HUES48 (cell line): Measurements from ENCODE around the gene PRKD2.
A peak's percentile ranks its signal among the peaks of the same experiment; 100 is the strongest.

Experiments
- H3K27ac ChIP-seq: one replicate; pipeline ENCODE4 v1.7.0; 2013; ENCODE audit warnings: low read depth, low read length, inconsistent platforms
- H3K27me3 ChIP-seq: 2 replicates; pipeline ENCODE4 v1.6.1; 2013; ENCODE audit warnings: mild to moderate bottlenecking, low read length; ENCODE audit not compliant: control insufficient read depth, insufficient read depth
- H3K36me3 ChIP-seq: 2 replicates; pipeline ENCODE4 v1.6.1; 2013; ENCODE audit warnings: low read length; ENCODE audit not compliant: control insufficient read depth, insufficient read depth
- H3K4me1 ChIP-seq: 2 replicates; pipeline ENCODE4 v1.6.1; 2013; ENCODE audit warnings: mild to moderate bottlenecking, low read length; ENCODE audit not compliant: control insufficient read depth, insufficient read depth
- H3K4me3 ChIP-seq: 2 replicates; pipeline ENCODE4 v1.5.1; 2013; ENCODE audit warnings: mild to moderate bottlenecking, low read depth, low read length
- H3K9ac ChIP-seq: 2 replicates; pipeline ENCODE4 v1.6.1; 2013; ENCODE audit warnings: mild to moderate bottlenecking, low read depth, low read length, moderate library complexity
- H3K9me3 ChIP-seq: 2 replicates; pipeline ENCODE4 v1.6.1; 2013; ENCODE audit warnings: low read length; ENCODE audit not compliant: control insufficient read depth, insufficient read depth

The PRKD2 gene

GRCh38 chr19:46755077-46755852 is 38.4 kb upstream of the PRKD2 start:
- H3K36me3 ChIP-seq, result peaks cover 33% of the 10 kb centered on the region
- H3K4me3 ChIP-seq, result no peak overlapping the region
- no peaks in the 10 kb centered on the region for H3K9me3 ChIP-seq
- no peak overlapping the region for H3K27ac ChIP-seq
- 0 out of 2 replicates have a peak, but pooled peaks cover 4% of the 10 kb centered on the region for H3K4me1 ChIP-seq
- no peak overlapping the region for H3K9ac ChIP-seq
- no peaks in the 10 kb centered on the region for H3K27me3 ChIP-seq

- H3K36me3 ChIP-seq, result peaks cover 38% of the 10 kb centered on the region
- peak overlapping the region; percentile 28 for H3K27ac ChIP-seq
- no peak overlapping the region for H3K9ac ChIP-seq
- no peaks in the 10 kb centered on the region for H3K9me3 ChIP-seq
- no peaks in the 10 kb centered on the region for H3K4me1 ChIP-seq
- no peaks in the 10 kb centered on the region for H3K27me3 ChIP-seq
- H3K4me3 ChIP-seq, result no peak overlapping the region
Observed at GRCh38 chr19:46753420-46754155, 36.7 kb upstream of the PRKD2 start.

- Histone ChIP-seq H3K9me3 (no peaks in the 10 kb centered on the region), H3K27ac (no peak overlapping the region), H3K36me3 (peaks cover 21% of the 10 kb centered on the region), H3K27me3 (no peaks in the 10 kb centered on the region), H3K4me3 (no peak overlapping the region), H3K9ac (no peak overlapping the region), H3K4me1 (peaks cover 2% of the 10 kb centered on the region; the same call in 1 of the 2 replicates)
Observed at GRCh38 chr19:46748325-46749109, 31.6 kb upstream of the PRKD2 start.

- H3K9ac ChIP-seq, result peak within 1 kb of the TSS; percentile 83
- no peaks in the 10 kb centered on the region for H3K27me3 ChIP-seq
- no peaks in the 10 kb centered on the region for H3K9me3 ChIP-seq
- peak within 1 kb of the TSS; percentile 99 for H3K4me3 ChIP-seq
- H3K4me1 ChIP-seq, result peaks cover 6% of the 10 kb centered on the region
- H3K36me3 ChIP-seq, result peaks cover 19% of the 10 kb centered on the region
- peak within 1 kb of the TSS; percentile 91 for H3K27ac ChIP-seq
Observed at GRCh38 chr19:46746281-46747057, 29.6 kb upstream of the PRKD2 start, which contains the start of gene STRN4. STRN4 (minus strand) TSS chr19:46746450; CDS start chr19:46746430, 20 bp downstream.

GRCh38 chr19:46745521-46746280 is 28.8 kb upstream of the PRKD2 start, which contains the start of gene FKRP:
FKRP (plus strand) TSS chr19:46746057; CDS start chr19:46755451, 9,394 bp downstream.
- Histone ChIP-seq H3K27ac (peak within 1 kb of the TSS; percentile 91), H3K27me3 (no peaks in the 10 kb centered on the region), H3K4me3 (peak within 1 kb of the TSS; percentile 99), H3K4me1 (peaks cover 9% of the 10 kb centered on the region), H3K9me3 (no peaks in the 10 kb centered on the region), H3K36me3 (peaks cover 15% of the 10 kb centered on the region), H3K9ac (peak within 1 kb of the TSS; percentile 83)

GRCh38 chr19:46745030-46745429 is 28.1 kb upstream of the PRKD2 start:
- Histone ChIP-seq H3K27me3 (no peaks in the 10 kb centered on the region), H3K4me3 (peak overlapping the region; percentile 99), H3K36me3 (peaks cover 11% of the 10 kb centered on the region), H3K4me1 (peaks cover 9% of the 10 kb centered on the region), H3K9me3 (no peaks in the 10 kb centered on the region), H3K27ac (no peak overlapping the region), H3K9ac (peak overlapping the region; percentile 83; the same call in 1 of the 2 replicates)

- no peak overlapping the region for H3K27ac ChIP-seq
- peaks cover 15% of the 10 kb centered on the region for H3K36me3 ChIP-seq
- peak overlapping the region; percentile 99 for H3K4me3 ChIP-seq
- no peaks in the 10 kb centered on the region for H3K9me3 ChIP-seq
- no peaks in the 10 kb centered on the region for H3K27me3 ChIP-seq
- peaks cover 9% of the 10 kb centered on the region for H3K4me1 ChIP-seq
- H3K9ac ChIP-seq, result no peak overlapping the region
Observed at GRCh38 chr19:46744005-46744691, 27.2 kb upstream of the PRKD2 start.

GRCh38 chr19:46742926-46743480 is 26.1 kb upstream of the PRKD2 start:
- Histone ChIP-seq H3K9me3 (no peaks in the 10 kb centered on the region), H3K36me3 (peaks cover 19% of the 10 kb centered on the region), H3K27ac (no peak overlapping the region), H3K4me1 (peaks cover 9% of the 10 kb centered on the region), H3K4me3 (no peak overlapping the region), H3K9ac (no peak overlapping the region), H3K27me3 (no peaks in the 10 kb centered on the region)

GRCh38 chr19:46741447-46741846 is 24.5 kb upstream of the PRKD2 start:
- no peak overlapping the region for H3K9ac ChIP-seq
- H3K27me3 ChIP-seq, result no peaks in the 10 kb centered on the region
- H3K27ac ChIP-seq, result no peak overlapping the region
- H3K4me3 ChIP-seq, result no peak overlapping the region
- H3K36me3 ChIP-seq, result peaks cover 34% of the 10 kb centered on the region
- peaks cover 7% of the 10 kb centered on the region for H3K4me1 ChIP-seq
- H3K9me3 ChIP-seq, result no peaks in the 10 kb centered on the region
